Esophagus (tissue), 2 donors: ENCODE data around the gene TP63. TPM values are rescaled to one million over a fixed set of nuclear protein-coding genes. Genes with fewer than 3 reads are reported as not detected.

Experiments
- H3K27ac ChIP-seq, 2 donors: one replicate each; pipeline ENCODE4 v1.5.1; 2013; ENCODE audit warnings: low read depth in 2 of 2, mild to moderate bottlenecking in 2 of 2, inconsistent platforms in 1 of 2, low read length in 1 of 2, moderate library complexity in 1 of 2
- H3K27me3 ChIP-seq, 2 donors: one replicate each; pipeline ENCODE4 v1.6.1; 2013; ENCODE audit warnings: low read length in 2 of 2, control low read depth in 1 of 2, mild to moderate bottlenecking in 1 of 2; ENCODE audit not compliant: insufficient read depth in 2 of 2, control insufficient read depth in 1 of 2
- H3K36me3 ChIP-seq, 2 donors: one replicate each; pipeline ENCODE4 v1.6.1; 2013; ENCODE audit warnings: low read length in 1 of 2; ENCODE audit not compliant: control insufficient read depth in 2 of 2, insufficient read depth in 2 of 2
- H3K4me1 ChIP-seq, 2 donors: one replicate each; pipeline ENCODE4 v1.6.1; 2013; ENCODE audit warnings: low read length in 1 of 2; ENCODE audit not compliant: control insufficient read depth in 2 of 2, insufficient read depth in 2 of 2
- H3K4me3 ChIP-seq, 2 donors: one replicate each; pipeline ENCODE4 v1.5.1; 2013; ENCODE audit warnings: low read length in 2 of 2, mild to moderate bottlenecking in 2 of 2, low read depth in 1 of 2, moderate library complexity in 1 of 2
- H3K9me3 ChIP-seq, 2 donors: one replicate each; pipeline ENCODE4 v1.6.1; 2013; ENCODE audit warnings: mild to moderate bottlenecking in 2 of 2, low read depth in 1 of 2, low read length in 1 of 2, moderate library complexity in 1 of 2; ENCODE audit not compliant: control insufficient read depth in 2 of 2, insufficient read depth in 1 of 2
- WGBS, 2 donors: extraction: QIAGEN DNeasy Blood & Tissue Kit; methylation state at CpG; one replicate each; pipeline ENCODE4 v1.1.7; 2013; 5-methylcytosine and 5-hydroxymethylcytosine counted together
- polyA plus RNA-seq, 2 donors: library from polyadenylated mRNA; stranded (reverse); fragments of 200-250 nt; gene quantifications; one replicate each; pipeline ENCODE4 v1.2.3, GENCODE V29; 2013
- donor health status: healthy with polysubstance abuse.
- donor health status: Bipolar disorder and iron deficiency.

Gene TP63
- polyA plus RNA-seq, 2 donors: 37.8 to 57.2 TPM

DNA sequence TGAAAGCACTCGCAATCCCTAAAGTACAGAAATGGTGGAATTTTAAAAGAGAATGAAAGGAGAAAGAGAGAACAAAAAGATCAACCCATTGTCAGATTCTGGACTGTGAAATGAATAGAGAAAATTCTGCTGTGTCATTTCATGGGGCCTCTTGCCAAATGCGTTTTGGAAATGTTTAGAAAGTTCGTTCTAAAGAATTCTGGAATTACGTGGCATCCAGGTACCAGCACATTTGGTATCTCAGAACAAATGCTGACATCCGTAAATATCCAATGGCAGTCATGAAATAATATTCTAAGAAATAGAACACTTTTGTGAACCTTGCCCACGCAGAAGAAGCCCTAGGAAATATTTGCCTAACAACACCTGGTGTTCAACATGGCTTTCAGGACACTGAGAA lies 270.3 kb downstream of the TP63 start:
- Histone ChIP-seq H3K4me3 (no peak overlapping the region), H3K36me3 (peaks cover 0 to 2% of the 10 kb centered on the region in 2 donors), H3K9me3 (no peaks in the 10 kb centered on the region), H3K27ac (peak overlapping the region in 1 of 2 donors; percentile 80), H3K27me3 (no peaks in the 10 kb centered on the region), H3K4me1 (no peaks in the 10 kb centered on the region)
- WGBS, 2 donors: 60 to 70% methylated on average over 6 of the region's 6 CpGs

DNA sequence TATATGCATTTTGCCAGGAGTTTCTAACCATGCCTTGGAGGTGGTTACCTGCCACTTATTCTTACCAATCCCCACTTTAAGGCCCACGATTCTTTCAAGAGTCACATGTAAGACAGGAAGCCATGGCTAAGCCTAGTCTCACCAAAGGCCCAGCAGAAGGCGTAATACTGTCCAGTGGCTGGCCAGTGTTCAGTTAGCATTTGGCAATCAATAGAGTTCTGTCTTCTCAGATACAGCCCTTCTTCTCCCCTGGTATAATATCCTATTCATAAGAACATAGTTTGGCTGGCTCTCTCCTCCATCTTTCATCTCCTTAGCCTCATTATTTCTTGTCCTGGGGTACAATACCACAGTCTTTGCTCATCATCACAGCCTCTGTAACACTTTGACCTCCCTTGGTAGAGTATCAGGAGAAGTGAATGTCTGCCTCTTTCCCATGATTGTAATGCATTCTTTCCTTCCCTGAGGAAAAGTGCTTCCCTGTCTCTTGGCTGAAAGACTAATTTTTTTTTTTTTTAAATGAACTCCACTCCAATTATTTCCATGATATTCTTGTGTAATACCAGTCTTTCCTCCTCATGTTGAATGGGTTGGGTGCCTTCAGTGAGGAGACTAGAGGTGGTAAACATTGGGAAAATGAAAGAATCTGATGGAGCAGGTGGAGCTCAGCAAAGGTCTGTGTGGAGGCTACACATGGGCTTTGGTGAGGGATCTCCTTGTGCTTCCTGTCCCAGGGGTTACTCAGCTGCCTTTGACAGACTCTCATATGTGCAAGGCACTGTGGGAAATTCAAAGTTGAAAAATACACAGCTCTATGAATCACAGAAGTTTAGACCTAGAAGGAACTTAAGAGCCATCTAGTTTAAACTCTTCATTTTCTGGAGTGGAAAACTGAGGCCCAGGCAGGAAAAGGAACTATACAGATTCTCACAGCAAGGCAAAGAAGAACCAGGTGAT lies 271.3 kb downstream of the TP63 start:
- Histone ChIP-seq H3K9me3 (no peaks in the 10 kb centered on the region), H3K4me1 (no peaks in the 10 kb centered on the region), H3K27me3 (no peaks in the 10 kb centered on the region), H3K36me3 (peaks cover 0 to under 1% of the 10 kb centered on the region in 2 donors), H3K4me3 (no peak overlapping the region), H3K27ac (no peak overlapping the region)
- WGBS, 2 donors: 83 to 95% methylated on average over 2 of the region's 2 CpGs

DNA sequence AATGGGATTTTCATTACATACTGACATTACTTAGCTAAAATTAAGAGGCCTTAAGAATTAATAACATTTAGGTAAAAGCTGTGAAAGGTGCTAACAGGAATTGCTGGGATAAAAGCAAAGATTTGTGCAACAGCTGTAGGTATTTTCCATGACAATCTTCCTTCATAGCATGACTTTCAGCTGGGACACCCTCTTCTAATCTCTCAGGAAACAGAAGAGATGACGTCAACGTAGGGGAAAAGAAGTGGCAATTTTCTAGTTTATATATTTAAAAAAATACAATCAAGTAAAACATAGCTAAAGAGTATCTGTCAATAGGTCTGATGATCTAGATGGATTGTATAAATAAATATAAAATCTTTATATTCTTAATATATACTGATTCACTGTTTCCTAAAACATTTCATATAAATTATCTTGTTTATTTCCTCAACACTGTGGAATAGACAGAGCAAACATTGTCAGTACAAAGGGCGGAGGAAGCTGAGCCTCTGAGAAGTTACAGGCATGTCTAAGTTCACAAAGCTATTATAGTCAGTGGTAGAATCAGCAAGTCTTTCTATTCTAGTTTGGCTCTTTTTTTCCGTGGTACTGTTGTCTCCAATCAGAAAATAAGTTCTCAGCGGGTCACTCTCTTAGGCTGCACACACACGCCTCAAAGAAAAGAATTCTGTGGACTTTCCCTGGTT lies 272.5 kb downstream of the TP63 start:
- Histone ChIP-seq H3K27ac (no peak overlapping the region), H3K4me1 (no peaks in the 10 kb centered on the region), H3K4me3 (no peak overlapping the region), H3K9me3 (no peaks in the 10 kb centered on the region), H3K36me3 (no peaks in the 10 kb centered on the region), H3K27me3 (no peaks in the 10 kb centered on the region)
- 69 to 71% methylated on average over 6 of the region's 6 CpGs for WGBS, 2 donors

DNA sequence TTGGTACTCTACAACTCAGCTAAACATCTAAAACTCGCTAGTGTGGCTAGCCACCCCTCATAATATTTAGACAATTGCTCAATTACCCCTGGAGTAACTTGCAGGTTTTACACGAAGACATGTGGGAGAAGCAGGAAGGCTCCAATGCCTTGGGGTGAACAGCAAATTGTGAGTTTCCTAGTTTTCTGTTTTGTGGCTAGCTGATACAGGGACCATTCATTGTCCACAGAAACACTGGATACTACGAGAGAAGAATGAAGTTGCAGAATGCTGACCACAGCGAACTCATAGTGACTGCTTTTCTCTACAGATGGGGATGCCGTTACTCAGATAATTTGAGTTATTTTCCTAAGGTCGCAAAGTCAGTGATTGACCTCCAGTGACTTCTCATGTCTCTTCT lies 276.6 kb downstream of the TP63 start:
- no peaks in the 10 kb centered on the region for H3K9me3 ChIP-seq
- H3K27me3 ChIP-seq: no peaks in the 10 kb centered on the region

DNA sequence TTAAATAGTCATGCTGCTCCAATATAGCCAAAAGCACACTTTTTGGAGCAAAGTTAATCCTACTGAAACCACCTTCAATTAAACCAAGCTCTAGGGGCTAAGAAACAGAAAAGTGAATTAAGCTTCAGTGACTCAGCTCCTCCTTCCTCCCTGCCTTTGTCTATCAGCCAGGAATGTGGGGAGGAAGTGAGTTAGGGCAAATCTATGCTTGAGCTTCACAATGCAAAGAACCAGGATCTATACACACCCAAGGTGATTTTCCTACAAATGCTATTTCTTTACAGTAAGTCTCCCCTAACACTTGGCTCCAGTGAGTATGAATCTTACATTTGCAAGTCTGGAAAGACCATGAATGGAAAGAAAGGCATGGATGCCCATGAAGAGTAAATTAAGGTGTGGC lies 277.5 kb downstream of the TP63 start:
- H3K27me3 ChIP-seq: no peaks in the 10 kb centered on the region
- H3K4me3 ChIP-seq: no peak overlapping the region
- H3K27ac ChIP-seq: peak overlapping the region in 1 of 2 donors; percentile 74
- no peaks in the 10 kb centered on the region for H3K9me3 ChIP-seq
- no peaks in the 10 kb centered on the region for H3K36me3 ChIP-seq
- H3K4me1 ChIP-seq: no peaks in the 10 kb centered on the region

More for the DNA sequence above, 276.6 kb downstream of the TP63 start:
- H3K4me1 ChIP-seq: no peaks in the 10 kb centered on the region
- no peak overlapping the region for H3K27ac ChIP-seq
- H3K4me3 ChIP-seq: no peak overlapping the region
- WGBS, 2 donors: 85 to 88% methylated on average over 6 of the region's 6 CpGs
- H3K36me3 ChIP-seq: no peaks in the 10 kb centered on the region

DNA sequence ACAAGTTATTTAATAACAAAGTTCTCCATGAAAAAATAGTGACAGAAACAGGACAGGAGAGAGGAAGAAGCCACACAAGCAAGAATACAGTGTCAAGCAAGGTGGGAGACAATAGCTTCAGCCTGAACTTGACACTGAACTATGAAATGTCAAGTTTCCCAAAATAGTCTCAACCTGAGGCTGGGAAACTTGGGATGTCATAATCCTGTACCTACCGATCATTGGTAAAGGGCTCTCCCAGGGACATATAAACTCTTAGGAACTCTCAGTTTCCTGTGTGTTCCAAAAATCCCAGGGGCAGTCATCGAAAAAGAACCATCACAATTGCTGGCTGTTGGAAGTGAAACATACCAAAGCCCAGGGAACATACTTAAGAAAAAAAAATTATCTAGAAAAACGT lies 277.9 kb downstream of the TP63 start:
- no peaks in the 10 kb centered on the region for H3K27me3 ChIP-seq
- H3K9me3 ChIP-seq: no peaks in the 10 kb centered on the region
- H3K36me3 ChIP-seq: no peaks in the 10 kb centered on the region
- H3K27ac ChIP-seq: peak overlapping the region; percentile 74 to 83
- WGBS, 2 donors: 60 to 61% methylated on average over 3 of the region's 3 CpGs
- H3K4me3 ChIP-seq: no peak overlapping the region
- no peaks in the 10 kb centered on the region for H3K4me1 ChIP-seq

DNA sequence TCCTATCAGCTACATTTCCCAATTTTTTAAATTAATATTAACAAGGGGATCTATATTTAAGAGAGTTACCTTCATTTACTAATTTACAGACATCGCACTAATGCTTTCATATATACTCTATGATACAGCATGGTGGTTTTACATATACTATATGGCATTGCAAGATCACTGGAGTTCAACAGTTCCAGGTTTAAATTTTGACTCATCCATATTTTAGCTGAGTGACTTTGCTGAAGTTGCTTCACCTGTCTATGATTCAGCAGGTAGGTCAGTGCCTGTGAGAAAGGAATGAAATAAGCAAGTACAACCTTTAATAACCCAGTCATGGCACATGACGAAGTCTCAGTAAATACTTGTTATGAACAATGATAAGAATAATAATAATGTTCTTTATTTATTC lies 278.4 kb downstream of the TP63 start:
- no peaks in the 10 kb centered on the region for H3K27me3 ChIP-seq
- H3K9me3 ChIP-seq: no peaks in the 10 kb centered on the region
- no peaks in the 10 kb centered on the region for H3K4me1 ChIP-seq
- 68 to 73% methylated on average over 2 of the region's 2 CpGs for WGBS, 2 donors
- no peak overlapping the region for H3K27ac ChIP-seq
- H3K4me3 ChIP-seq: no peak overlapping the region
- H3K36me3 ChIP-seq: no peaks in the 10 kb centered on the region

DNA sequence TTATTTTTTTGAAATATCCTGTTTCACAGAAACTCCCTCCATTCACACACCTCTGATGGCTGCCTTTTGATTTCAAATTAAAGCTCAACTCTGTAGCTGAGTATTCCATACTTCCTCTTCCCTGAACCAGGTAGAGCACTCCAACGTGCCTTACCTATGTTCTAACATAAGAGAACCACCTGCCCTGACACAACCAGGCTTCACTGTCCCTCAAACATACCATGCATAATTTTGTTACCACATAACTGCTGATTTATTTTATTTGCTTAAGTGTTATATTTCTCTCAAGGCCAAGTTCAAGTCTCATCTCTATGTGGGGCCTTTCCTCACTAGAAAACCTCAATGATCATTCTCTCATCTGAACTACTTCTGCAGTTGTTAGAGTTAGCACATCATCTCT lies 279.8 kb downstream of the TP63 start:
- Histone ChIP-seq H3K9me3 (no peaks in the 10 kb centered on the region), H3K4me1 (no peaks in the 10 kb centered on the region), H3K27me3 (no peaks in the 10 kb centered on the region), H3K4me3 (no peak overlapping the region), H3K27ac (no peak overlapping the region), H3K36me3 (no peaks in the 10 kb centered on the region)
- WGBS, 2 donors: 31 to 36% methylated on average over 1 of the region's 1 CpG

DNA sequence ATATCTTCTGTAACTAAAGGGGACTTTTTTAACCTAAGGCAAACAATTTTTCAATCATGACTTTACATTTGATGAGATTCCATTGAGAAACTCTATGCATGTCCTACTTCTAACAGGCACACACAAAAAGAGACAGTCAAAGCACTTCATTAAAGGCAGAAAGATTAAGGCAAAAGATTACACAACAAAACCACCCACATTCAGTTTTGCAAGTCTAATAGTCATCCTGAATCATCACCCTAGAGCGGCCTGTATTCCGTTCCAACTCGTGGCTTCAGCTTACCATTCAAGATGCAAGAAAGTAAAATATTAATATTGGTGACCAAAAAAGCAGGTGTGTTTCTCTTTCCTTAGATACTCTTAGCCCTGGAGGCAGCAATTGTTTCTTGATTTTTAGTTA lies 283.6 kb downstream of the TP63 start:
- 47 to 59% methylated on average over 3 of the region's 3 CpGs for WGBS, 2 donors
- no peaks in the 10 kb centered on the region for H3K4me1 ChIP-seq
- H3K4me3 ChIP-seq: no peak overlapping the region
- no peaks in the 10 kb centered on the region for H3K36me3 ChIP-seq
- no peaks in the 10 kb centered on the region for H3K9me3 ChIP-seq
- H3K27me3 ChIP-seq: no peaks in the 10 kb centered on the region
- H3K27ac ChIP-seq: no peak overlapping the region
